Stimulated activated CD4-positive, alpha-beta T cell treated with anti-CD3 and anti-CD28 coated beads, Interleukin-12 subunit alpha, Interleukin-12 subunit beta, amount 100 ng/mL, for 48 hours (primary cell): Measurements from ENCODE around the gene FERMT1.
"Not testable (repeated sequence)": the region's sequence is repeated elsewhere in the genome, so short reads cannot be mapped to it uniquely, and the experiment has no call there.

Source experiments
- DNase-seq, 3 donors: peaks; one replicate each; pipeline ENCODE4 v3.0.0-alpha.2; 2020; ENCODE audit warnings: low read depth in 2 of 3, low spot score in 1 of 3

FERMT1 gene

DNA sequence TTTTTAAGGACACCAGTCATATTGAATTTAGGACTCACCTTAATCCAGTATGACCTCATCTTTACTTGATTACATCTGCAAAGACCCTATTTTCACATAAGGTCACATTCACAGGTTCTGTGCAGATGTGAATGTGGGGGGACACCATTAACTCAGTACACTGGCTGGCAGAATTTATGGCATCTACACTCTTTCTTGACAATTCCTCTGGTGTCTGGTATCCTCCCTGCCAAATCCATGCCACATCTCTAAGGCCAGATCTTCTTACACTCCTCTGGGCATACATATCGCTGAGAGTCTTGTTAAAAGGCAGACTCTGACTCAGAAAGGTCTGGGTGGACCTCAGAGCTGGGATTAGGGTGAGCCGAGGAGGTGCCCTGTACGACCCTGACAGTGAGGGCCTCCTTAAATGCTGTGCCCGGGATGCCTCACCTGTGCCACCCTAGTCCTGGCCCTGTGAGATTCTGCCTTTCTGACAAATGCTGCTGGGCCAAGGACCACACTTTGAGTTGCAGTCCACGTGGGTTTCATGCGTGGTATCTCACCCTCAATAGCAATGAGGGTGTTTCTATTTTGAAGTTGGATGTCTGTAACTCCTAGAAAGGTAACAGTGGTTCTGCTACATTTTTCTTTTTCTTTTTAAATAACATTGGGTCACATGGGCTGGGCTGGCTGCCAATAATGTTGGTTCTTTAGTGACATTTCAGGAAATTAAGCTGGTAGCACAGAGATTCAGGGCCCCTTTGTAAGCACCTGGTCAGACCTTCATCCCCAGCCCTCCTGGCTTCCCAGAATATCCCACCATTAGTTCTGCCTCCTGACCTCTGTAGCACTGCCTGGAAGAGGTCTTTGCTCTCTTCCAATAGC is 51.8 kb downstream of the FERMT1 start:
- DNase-seq: no peak

GRCh38 chr20:6069669-6070068 is 53.2 kb downstream of the FERMT1 start:
- no peak for DNase-seq

GRCh38 chr20:6067763-6068318 is 55.0 kb downstream of the FERMT1 start:
- DNase-seq: no peak

DNA sequence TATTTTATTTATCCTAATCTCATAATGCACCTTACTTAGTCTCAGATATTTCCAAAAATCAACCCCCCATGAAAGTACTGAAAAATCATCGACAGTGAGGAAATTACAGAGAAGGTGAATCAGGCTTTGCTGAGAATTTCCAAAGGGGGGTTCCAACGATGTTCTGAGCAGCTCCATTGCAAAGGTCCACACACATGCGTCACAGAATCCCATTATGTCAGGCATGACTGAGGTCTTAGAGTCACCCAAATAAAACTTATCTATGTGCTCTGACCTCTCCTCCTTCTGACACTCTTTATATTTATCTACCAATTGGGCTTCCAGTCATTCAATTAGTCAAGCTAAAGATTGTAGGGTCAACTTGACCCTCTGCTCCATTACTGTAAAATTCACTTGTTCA is 56.2 kb downstream of the FERMT1 start:
- no peak for DNase-seq

- DNase-seq: no peak
Observed at GRCh38 chr20:6061544-6061943, 61.3 kb downstream of the FERMT1 start.

DNA sequence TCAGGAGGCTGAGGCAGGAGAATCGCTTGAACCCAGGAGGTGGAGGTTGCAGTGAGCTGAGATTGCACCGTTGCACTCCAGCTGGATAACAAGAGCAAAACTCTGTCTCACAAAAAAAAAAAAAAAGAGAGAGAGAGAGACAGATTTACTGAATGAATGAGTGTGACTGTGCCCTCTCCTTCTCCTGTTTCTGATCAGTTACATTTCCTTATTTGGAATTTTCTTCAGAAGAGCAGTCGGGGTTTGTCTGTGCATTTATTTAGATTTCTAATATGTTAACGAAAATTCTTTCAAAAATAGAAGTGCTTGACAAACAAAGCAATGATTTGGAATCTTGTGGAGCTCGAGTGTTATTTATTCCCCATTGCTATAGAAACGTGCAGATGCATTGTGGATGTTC is 62.6 kb downstream of the FERMT1 start:
- DNase-seq: no peak

DNA sequence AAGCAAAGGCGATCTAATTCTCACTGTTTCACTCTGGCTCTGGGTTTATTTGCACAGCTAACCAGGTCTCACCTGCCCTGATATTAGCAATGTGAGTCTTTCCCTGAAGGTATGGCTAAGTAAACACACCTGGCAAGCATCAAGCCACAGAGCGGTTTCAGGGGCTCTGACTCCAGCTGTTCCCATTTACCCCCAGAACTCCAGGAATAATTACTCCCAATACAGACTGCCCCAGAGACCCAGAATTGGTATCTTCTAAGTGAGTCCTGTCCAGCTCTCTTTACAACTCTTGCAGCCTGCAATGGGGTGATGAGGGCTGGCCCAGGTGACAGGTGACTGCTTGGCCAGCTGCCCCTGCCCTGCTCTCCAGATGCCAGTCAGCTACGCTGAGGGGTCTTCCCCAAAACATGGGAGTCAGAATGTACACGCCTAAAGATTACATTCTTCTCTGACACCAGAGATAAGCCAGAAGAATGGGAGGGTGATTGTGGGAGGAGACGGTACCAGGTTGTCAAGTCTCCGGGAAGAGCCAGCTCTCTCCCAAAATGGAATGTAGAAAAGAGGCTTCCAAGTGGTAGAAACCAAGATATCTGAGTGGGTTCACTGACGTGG is 64.0 kb downstream of the FERMT1 start:
- no peak for DNase-seq

- no peak for DNase-seq
Observed at GRCh38 chr20:6057691-6058090, 65.1 kb downstream of the FERMT1 start.

- DNase-seq: no peak
Observed at GRCh38 chr20:6057139-6057538, 65.7 kb downstream of the FERMT1 start.

- no peak for DNase-seq
Observed at GRCh38 chr20:6055981-6056569, 66.8 kb downstream of the FERMT1 start.

DNA sequence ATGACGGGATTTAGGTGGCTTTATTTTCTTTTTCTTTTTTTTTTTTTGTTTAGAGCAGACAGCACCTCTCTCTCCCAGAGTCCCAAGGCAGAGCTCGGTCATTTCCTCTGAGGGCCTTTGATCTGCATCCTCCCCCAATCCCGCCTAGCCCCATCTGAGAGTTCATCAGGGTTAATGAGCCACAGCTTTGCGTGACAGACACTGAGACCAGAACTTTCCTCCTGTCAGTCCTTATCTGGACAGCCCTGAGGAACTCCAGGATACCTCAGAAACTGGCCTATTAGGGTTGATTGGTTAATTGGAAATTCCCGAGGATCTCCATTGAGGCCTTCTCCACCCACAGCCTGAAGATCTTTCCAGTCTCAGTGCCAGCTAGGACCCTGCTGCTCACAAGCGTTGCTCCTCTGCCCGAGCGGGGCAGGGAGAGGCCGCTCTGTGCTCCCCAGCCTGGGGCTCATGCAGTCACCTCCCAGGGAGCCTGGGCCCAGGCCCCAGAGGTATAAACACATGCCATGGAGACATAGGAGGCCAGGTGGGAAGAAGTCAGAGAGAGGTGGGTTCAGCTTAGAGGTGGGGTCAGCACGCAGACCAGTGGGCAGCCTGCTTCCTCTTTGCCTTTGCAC is 67.6 kb downstream of the FERMT1 start:
- no peak for DNase-seq

DNA sequence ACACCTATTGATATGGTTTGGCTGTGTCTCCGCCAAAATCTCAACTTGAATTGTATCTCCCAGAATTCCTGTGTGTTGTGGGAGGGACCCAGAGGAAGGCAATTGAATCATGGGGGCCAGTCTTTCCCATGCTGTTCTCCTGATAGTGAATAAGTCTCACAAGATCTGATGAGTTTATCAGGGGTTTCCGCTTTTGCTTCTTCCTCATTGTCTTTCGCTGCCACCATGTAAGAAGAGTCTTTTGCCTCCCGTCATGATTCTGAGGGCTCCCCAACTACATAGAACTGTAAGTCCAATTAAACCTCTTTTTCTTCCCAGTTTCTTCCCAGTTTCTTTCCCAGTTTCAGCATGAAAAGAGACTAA is 68.2 kb downstream of the FERMT1 start:
- DNase-seq: not testable (repeated sequence)

DNA sequence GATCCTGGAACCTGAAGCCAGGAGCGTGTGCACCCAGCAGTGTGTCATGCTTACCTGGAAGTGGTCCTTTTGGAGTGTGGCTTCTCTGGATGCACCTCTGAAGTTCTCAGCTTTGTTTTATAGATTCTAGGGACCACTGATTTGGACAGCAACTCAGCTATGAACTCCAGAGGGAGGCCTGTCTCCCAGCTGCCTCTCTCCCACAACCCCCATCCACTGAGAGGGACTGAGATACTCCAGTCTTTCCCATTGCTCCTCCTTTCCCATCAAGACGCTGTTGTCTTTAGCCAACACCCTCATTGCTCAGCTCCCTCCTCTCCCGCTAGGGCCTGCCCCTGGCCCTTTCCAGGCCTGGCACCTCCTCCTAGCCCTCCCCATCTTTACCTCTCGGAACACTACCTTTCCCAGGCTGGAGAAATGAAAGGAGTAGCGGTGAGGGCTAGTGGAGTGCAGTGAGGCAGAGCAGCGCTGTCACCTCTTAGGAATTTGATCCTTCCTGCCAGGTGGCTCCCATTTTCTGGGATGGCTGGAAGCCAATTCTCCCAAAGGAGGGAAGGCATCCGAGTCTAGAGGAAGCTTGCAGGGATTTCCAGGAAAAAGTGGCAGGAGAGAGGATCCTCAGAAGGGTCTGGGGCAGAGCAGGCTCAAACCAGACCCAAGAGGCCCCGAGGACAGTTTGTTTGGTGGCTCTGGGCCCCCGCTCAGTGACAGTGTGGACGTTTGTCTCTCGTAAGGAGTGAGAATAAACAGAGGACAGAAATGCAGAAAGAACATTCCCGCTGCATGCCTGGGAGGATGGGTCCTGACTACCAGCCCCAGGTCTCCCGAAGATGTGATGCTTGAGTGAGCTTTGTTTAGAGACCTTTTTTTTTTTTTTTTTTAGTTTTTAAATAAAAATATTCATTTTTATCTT is 68.8 kb downstream of the FERMT1 start, which contains the start of gene LRRN4:
Gene LRRN4, minus strand, starts transcription at position 285 of the 913 bp plus-strand sequence. CDS start 1,261 bp downstream, outside the sequence.
- DNase-seq: no peak

- no peak for DNase-seq
Observed at GRCh38 chr20:6053064-6053775, 69.6 kb downstream of the FERMT1 start.

DNA sequence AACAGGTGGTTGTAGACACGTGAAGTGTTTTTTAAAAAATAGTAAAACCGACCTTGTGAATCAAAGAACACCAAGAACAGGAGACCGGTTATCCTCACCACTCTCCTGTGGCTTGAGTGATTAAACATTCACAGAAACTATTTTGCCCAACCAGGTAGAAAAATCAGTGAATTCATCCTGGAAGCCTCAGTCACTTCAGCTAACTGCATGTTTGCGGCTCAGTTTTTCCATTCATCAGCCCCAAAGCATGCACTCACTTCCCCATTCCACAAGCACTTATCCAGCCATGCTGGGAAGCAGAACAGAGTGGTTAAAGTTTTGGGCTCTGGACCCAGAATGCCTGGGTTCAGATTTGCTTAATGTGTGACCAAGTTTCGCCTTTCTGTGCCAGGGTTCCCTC is 71.3 kb downstream of the FERMT1 start:
- no peak for DNase-seq

DNA sequence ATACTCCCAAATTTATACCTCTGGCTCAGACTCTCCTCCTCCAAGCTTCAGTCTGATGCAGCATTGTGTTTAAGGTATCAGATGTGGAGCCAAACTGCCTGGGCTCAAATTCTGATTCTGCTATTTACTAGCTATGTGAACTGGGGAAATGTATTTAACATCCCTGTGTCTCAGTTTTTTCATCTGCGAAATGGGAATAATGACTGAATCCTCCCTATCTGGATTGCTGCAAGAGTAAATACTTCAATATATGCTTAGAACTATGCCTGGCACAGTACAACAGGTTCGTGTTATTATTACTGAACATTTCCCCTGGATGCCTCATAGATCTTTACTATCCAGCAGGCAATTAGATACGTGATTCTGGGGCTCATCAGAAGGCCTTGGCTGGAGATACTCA is 74.4 kb downstream of the FERMT1 start:
- DNase-seq: no peak

GRCh38 chr20:6046432-6046831 is 76.4 kb downstream of the FERMT1 start:
- DNase-seq: no peak

- no peak for DNase-seq
Observed at GRCh38 chr20:6045566-6045965, 77.3 kb downstream of the FERMT1 start.

- DNase-seq: no peak
Observed at GRCh38 chr20:6044115-6044514, 78.7 kb downstream of the FERMT1 start.

DNA sequence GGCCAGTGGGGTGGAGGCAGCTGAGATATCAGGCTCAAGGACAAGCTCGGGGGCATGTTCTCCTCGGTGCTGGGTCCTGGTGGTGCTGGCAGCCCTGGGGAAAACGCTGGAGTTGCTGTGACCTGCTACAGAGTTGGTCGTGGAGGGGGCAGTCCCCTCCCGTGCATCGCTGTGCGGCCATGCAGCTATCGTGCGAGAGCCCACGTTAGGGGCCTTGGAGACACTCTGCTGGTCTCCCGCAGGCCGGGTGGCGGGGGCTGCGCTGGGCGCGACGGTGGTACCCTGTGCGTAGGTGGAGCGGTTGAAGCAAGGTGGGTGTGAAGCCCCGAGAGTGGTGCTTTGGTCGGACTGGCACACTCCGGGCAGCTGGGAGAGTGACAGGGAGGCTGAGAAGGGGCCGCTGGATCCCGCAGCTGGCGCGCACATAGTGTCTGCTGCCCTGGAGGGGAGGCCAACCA is 81.0 kb downstream of the FERMT1 start:
- no peak for DNase-seq
